Measurements from ENCODE around the gene PAFAH1B1.

The PAFAH1B1 gene

GRCh38 chr17:2711608-2712299 lies 118.3 kb downstream of the PAFAH1B1 start, which contains the start of gene CLUH (continued):
- TF ChIP-seq ZNF580 (tag by site-specific recombination; IDR thresholded peaks at IDR 0.05) (no peak), PBX3 (CRISPR knock-in tag; IDR thresholded peaks at IDR 0.05) (no peak), ZNF239 (tag by site-specific recombination; IDR thresholded peaks at IDR 0.05) (no peak), ZNF449 (tag by site-specific recombination; IDR thresholded peaks at IDR 0.05) (peak; percentile 73), ZNF214 (tag by site-specific recombination; IDR thresholded peaks at IDR 0.05; ENCODE audit: borderline replicate concordance) (no peak), ZNF426 (tag by site-specific recombination; IDR thresholded peaks at IDR 0.05) (no peak), ZBTB20 (tag by site-specific recombination; IDR thresholded peaks at IDR 0.05) (peak; percentile 6; the same call in 1 of the 2 replicates), FEZF1 (tag by site-specific recombination; IDR thresholded peaks at IDR 0.05) (peak; percentile 64; the same call in 1 of the 2 replicates), PRDM10 (tag by site-specific recombination; IDR thresholded peaks at IDR 0.05) (peak; percentile 63), ZNF341 (tag by site-specific recombination; IDR thresholded peaks at IDR 0.05; ENCODE audit: low read depth) (peak; percentile 16; the same call in 1 of the 2 replicates), ZNF510 (tag by site-specific recombination; IDR thresholded peaks at IDR 0.05; ENCODE audit: insufficient replicate concordance) (no peak), ZBTB8A (tag by site-specific recombination; IDR thresholded peaks at IDR 0.05) (peak; percentile 82), HIC1 (tag by site-specific recombination; IDR thresholded peaks at IDR 0.05) (peak; percentile 88), SCRT1 (tag by site-specific recombination; IDR thresholded peaks at IDR 0.05; ENCODE audit: borderline replicate concordance) (no peak), ZSCAN30 (tag by site-specific recombination; IDR thresholded peaks at IDR 0.05) (peak; percentile 82), ZNF174 (tag by site-specific recombination; IDR thresholded peaks at IDR 0.05) (no peak), OSR2 (tag by site-specific recombination; IDR thresholded peaks at IDR 0.05) (no peak), ZNF16 (tag by site-specific recombination; IDR thresholded peaks at IDR 0.05; ENCODE audit: low read depth) (no peak), ZNF548 (tag by site-specific recombination; IDR thresholded peaks at IDR 0.05) (no peak), EGR2 (tag by site-specific recombination; IDR thresholded peaks at IDR 0.05; ENCODE audit: low read depth) (peak; percentile 91), ZNF558 (tag by site-specific recombination; IDR thresholded peaks at IDR 0.05) (no peak), ZNF658 (tag by site-specific recombination; IDR thresholded peaks at IDR 0.05) (no peak), ZNF792 (tag by site-specific recombination; IDR thresholded peaks at IDR 0.05) (no peak), WT1 (tag by site-specific recombination; IDR thresholded peaks at IDR 0.05) (peak; percentile 33; the same call in 1 of the 2 replicates), ZNF837 (tag by site-specific recombination; IDR thresholded peaks at IDR 0.05) (no peak), ZNF311 (tag by site-specific recombination; IDR thresholded peaks at IDR 0.05; ENCODE audit: borderline replicate concordance) (no peak), ZBTB7A (tag by site-specific recombination; IDR thresholded peaks at IDR 0.05; ENCODE audit: low read depth) (no peak), SCRT2 (tag by site-specific recombination; IDR thresholded peaks at IDR 0.05) (no peak), ZNF398 (tag by site-specific recombination; IDR thresholded peaks at IDR 0.05) (no peak), ZIC2 (tag by site-specific recombination; IDR thresholded peaks at IDR 0.05) (peak; percentile 70)

Data from HEK293 (cell line).